Transverse colon (tissue), 4 donors: ENCODE data around the gene ACER3.

ENCODE experiments used
- POLR2AphosphoS5 ChIP-seq, 3 donors: sonication (generic); formaldehyde crosslinking; IDR thresholded peaks; one replicate each; pipeline ENCODE4 v1.6.1; 2016; ENCODE audit warnings: antibody characterized with exemption in 3 of 3
- TF ChIP-seq, protein P1 (sequence below), 5 experiments: fragments of 200-600 bp in 3 of 5; fragments of 450-650 bp in 2 of 5; sonication (generic) in 3 of 5; IDR thresholded peaks; 1 replicate in 2 of 5; 2 replicates in 3 of 5; pipeline ENCODE4 v1.5.1; 2016 to 2017; ENCODE audit warnings: antibody characterized with exemption in 5 of 5, inconsistent platforms in 3 of 5, mild to moderate bottlenecking in 2 of 5, moderate library complexity in 1 of 5

DNA sequence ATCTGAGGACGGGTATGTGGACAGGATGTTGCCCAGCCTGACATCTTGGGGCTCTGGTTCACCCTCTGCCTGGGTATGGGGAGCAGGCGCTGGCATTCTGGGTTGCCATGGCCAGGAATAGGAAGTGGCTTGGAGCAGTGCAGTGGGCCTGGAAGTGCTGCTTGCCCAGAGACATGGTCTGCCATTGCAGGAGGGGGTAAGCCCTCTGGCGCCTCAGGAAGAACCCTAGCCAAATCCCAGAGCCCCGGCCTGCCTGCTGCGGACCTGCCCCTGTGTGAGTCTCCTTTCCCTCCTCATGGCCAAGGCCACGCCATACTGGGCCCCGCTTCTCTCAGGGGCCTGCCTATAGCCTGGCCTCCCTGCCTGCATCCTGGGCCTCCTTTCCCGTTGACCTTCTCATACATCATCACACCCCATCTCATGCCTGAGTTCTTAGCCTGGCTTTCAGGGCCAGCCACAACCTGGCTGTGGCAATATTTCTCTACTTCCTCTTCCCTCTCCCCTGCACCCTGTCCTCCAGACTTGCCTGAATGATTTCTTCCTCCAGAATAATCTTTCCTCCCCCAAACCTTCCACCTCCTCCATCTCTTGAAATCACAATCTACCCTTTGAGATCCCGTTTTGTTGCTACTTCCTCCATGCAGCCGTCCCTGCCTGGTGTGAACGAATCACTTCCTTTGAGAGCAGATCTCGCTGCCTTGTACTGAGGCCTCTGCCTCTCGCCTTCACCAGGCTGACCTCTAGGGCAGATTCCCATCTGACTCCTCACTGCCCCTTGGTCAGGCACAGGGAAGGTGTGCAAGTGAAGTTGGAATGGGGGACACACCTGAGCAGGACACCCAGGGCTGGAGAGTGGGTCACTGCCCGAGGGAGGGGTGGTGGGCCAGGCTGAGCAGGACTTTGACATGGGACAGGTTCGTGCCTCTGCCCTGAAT is 211.2 kb downstream of the ACER3 start:
- TF ChIP-seq POLR2AphosphoS5 (IDR thresholded peaks at IDR 0.05): no peak
- TF ChIP-seq, protein P1, sequence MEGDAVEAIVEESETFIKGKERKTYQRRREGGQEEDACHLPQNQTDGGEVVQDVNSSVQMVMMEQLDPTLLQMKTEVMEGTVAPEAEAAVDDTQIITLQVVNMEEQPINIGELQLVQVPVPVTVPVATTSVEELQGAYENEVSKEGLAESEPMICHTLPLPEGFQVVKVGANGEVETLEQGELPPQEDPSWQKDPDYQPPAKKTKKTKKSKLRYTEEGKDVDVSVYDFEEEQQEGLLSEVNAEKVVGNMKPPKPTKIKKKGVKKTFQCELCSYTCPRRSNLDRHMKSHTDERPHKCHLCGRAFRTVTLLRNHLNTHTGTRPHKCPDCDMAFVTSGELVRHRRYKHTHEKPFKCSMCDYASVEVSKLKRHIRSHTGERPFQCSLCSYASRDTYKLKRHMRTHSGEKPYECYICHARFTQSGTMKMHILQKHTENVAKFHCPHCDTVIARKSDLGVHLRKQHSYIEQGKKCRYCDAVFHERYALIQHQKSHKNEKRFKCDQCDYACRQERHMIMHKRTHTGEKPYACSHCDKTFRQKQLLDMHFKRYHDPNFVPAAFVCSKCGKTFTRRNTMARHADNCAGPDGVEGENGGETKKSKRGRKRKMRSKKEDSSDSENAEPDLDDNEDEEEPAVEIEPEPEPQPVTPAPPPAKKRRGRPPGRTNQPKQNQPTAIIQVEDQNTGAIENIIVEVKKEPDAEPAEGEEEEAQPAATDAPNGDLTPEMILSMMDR (IDR thresholded peaks at IDR 0.05): no peak
